GM23248 (cell line): Measurements from ENCODE around the gene GEMIN8. TPM values are rescaled to one million over a fixed set of nuclear protein-coding genes. Genes with fewer than 3 reads are reported as not detected.

Source experiments
- DNase-seq: peaks from one replicate; pipeline ENCODE4 v3.0.0-alpha.2; 2015
- H2AFZ ChIP-seq: fragments of 200-600 bp; sonication (generic); 2 replicates; pipeline ENCODE4 v1.6.1; 2016; ENCODE audit warnings: antibody characterized with exemption
- H3F3A ChIP-seq: fragments of 200-600 bp; sonication (generic); 2 replicates; pipeline ENCODE4 v1.6.1; 2016; ENCODE audit warnings: mild to moderate bottlenecking, antibody characterized with exemption, mixed run types; ENCODE audit not compliant: insufficient read depth
- H3K27ac ChIP-seq: fragments of 200-600 bp; sonication (generic); 2 replicates; pipeline ENCODE4 v1.5.1; 2016; ENCODE audit warnings: mild to moderate bottlenecking
- H3K27me3 ChIP-seq: fragments of 200-600 bp; sonication (generic); replicated peaks from 2 replicates; pipeline ENCODE4 v1.6.1; 2016; ENCODE audit warnings: mild to moderate bottlenecking; ENCODE audit not compliant: insufficient read depth
- H3K36me3 ChIP-seq: fragments of 200-600 bp; sonication (generic); 2 replicates; pipeline ENCODE4 v1.6.1; 2016; ENCODE audit warnings: low read depth, mild to moderate bottlenecking
- H3K4me1 ChIP-seq: fragments of 200-600 bp; sonication (generic); 2 replicates; pipeline ENCODE4 v1.6.1; 2016; ENCODE audit warnings: mild to moderate bottlenecking; ENCODE audit not compliant: insufficient read depth
- H3K4me2 ChIP-seq: fragments of 200-600 bp; sonication (generic); one replicate; pipeline ENCODE4 v1.6.1; 2016; ENCODE audit warnings: mild to moderate bottlenecking; ENCODE audit not compliant: unreplicated experiment
- H3K4me3 ChIP-seq: fragments of 200-600 bp; sonication (generic); 2 replicates; pipeline ENCODE4 v1.5.1; 2016; ENCODE audit warnings: mild to moderate bottlenecking
- H3K79me2 ChIP-seq: fragments of 200-600 bp; sonication (generic); 2 replicates; pipeline ENCODE4 v1.6.1; 2016; ENCODE audit warnings: mild to moderate bottlenecking; ENCODE audit not compliant: insufficient read depth
- H3K9ac ChIP-seq: fragments of 200-600 bp; sonication (generic); 2 replicates; pipeline ENCODE4 v1.6.1; 2016; ENCODE audit warnings: mild to moderate bottlenecking
- H3K9me2 ChIP-seq: fragments of 200-600 bp; sonication (generic); 2 replicates; pipeline ENCODE4 v1.6.1; 2016; ENCODE audit warnings: mixed run types, mild to moderate bottlenecking, moderate library complexity; ENCODE audit not compliant: insufficient read depth
- H3K9me3 ChIP-seq: fragments of 200-600 bp; sonication (generic); one replicate; pipeline ENCODE4 v1.6.1; 2017; ENCODE audit warnings: low read depth
- H4K20me1 ChIP-seq: fragments of 200-600 bp; sonication (generic); 2 replicates; pipeline ENCODE4 v1.6.0; 2016; ENCODE audit not compliant: insufficient read depth
- EZH2 ChIP-seq: fragments of 200-600 bp; sonication (generic); IDR thresholded peaks from 2 replicates; pipeline ENCODE4 v1.6.1; 2018; ENCODE audit warnings: antibody characterized with exemption, mild to moderate bottlenecking; ENCODE audit not compliant: insufficient read depth, poor library complexity, severe bottlenecking
- EZH2phosphoT487 ChIP-seq: fragments of 200-600 bp; sonication (generic); IDR thresholded peaks from 2 replicates; pipeline ENCODE4 v1.6.1; 2018; ENCODE audit warnings: antibody characterized with exemption, moderate library complexity, mild to moderate bottlenecking, low read depth; ENCODE audit not compliant: insufficient read depth
- WGBS, 2 experiments: methylation state at CpG; one replicate each; pipeline ENCODE4 v1.1.6; 2015 to 2017; ENCODE audit warnings: low lambda C conversion rate in 2 of 2, low coverage in 1 of 2; ENCODE audit errors: missing lambda C conversion rate in 2 of 2; 5-methylcytosine and 5-hydroxymethylcytosine counted together
- in situ Hi-C: fragments of 300-500 bp; cut with MboI; formaldehyde crosslinking; loops from 2 replicates; pipeline ENCODE4 v1.15.0; 2020
- polyA plus RNA-seq: library from polyadenylated mRNA; unstranded; fragments of >200 nt; fragmentation: Nextera tagmentation; extraction: Ambion mirVana; gene quantifications from 2 replicates; pipeline ENCODE4 v1.2.1, GENCODE V29; 2016
- total RNA-seq: library from RNA; depleted of rRNA; stranded (reverse); fragments of >200 nt; shearing (Covaris generic); gene quantifications from 2 replicates; pipeline ENCODE4 v1.2.3, GENCODE V29; 2014

GEMIN8 gene
- total and polyA plus RNA-seq, 2 experiments from 2014 or later = 12.1 to 20.5 TPM

GRCh38 chrX:14003876-14004425 lies 25.7 kb downstream of the GEMIN8 start:
- 92 to 100% methylated on average over 2 of the region's 2 CpGs for WGBS, 2 experiments
- in situ Hi-C loops = no loop called here

GRCh38 chrX:14003028-14003427 lies 26.7 kb downstream of the GEMIN8 start:
- 78 to 80% methylated on average over 4 of the region's 4 CpGs for WGBS, 2 experiments
- no peak overlapping the region for H3K4me3 ChIP-seq
- no peaks in the 10 kb centered on the region for H3K36me3 ChIP-seq
- no peaks in the 10 kb centered on the region for H3F3A ChIP-seq
- no peak for DNase-seq
- H2AFZ ChIP-seq = no peak overlapping the region
- no peak overlapping the region for H3K27ac ChIP-seq
- no peaks in the 10 kb centered on the region for H3K4me1 ChIP-seq
- H3K9me2 ChIP-seq = no peaks in the 10 kb centered on the region
- no peaks in the 10 kb centered on the region for H4K20me1 ChIP-seq
- TF ChIP-seq EZH2phosphoT487 (no peak), EZH2 (no peak)
- H3K4me2 ChIP-seq = no peak overlapping the region
- no peaks in the 10 kb centered on the region for H3K79me2 ChIP-seq
- in situ Hi-C loops = no loop called here
- H3K9ac ChIP-seq = no peak overlapping the region
- H3K9me3 ChIP-seq = no peaks in the 10 kb centered on the region
- no peaks in the 10 kb centered on the region for H3K27me3 ChIP-seq

More at GRCh38 chrX:14003876-14004425, 25.7 kb downstream of the GEMIN8 start:
- no peak overlapping the region for H2AFZ ChIP-seq
- no peaks in the 10 kb centered on the region for H3K9me2 ChIP-seq
- no peaks in the 10 kb centered on the region for H3K4me1 ChIP-seq
- H3K36me3 ChIP-seq = no peaks in the 10 kb centered on the region
- H3K27me3 ChIP-seq = no peaks in the 10 kb centered on the region
- H3K79me2 ChIP-seq = no peaks in the 10 kb centered on the region
- H3K4me2 ChIP-seq = no peak overlapping the region
- no peak for DNase-seq
- H4K20me1 ChIP-seq = no peaks in the 10 kb centered on the region
- H3K4me3 ChIP-seq = no peak overlapping the region
- TF ChIP-seq EZH2 (no peak), EZH2phosphoT487 (no peak)
- no peaks in the 10 kb centered on the region for H3K9me3 ChIP-seq
- no peak overlapping the region for H3K9ac ChIP-seq
- no peaks in the 10 kb centered on the region for H3F3A ChIP-seq
- H3K27ac ChIP-seq = no peak overlapping the region

- no peak overlapping the region for H3K27ac ChIP-seq
- no peaks in the 10 kb centered on the region for H3F3A ChIP-seq
- no peaks in the 10 kb centered on the region for H3K79me2 ChIP-seq
- H3K4me3 ChIP-seq = no peak overlapping the region
- DNase-seq = no peak
- no peaks in the 10 kb centered on the region for H3K9me2 ChIP-seq
- WGBS, 2 experiments = 83 to 92% methylated on average over 4 to 6 of the region's 6 CpGs
- in situ Hi-C loops = no loop called here
- H3K4me1 ChIP-seq = no peaks in the 10 kb centered on the region
- H3K36me3 ChIP-seq = no peaks in the 10 kb centered on the region
- no peaks in the 10 kb centered on the region for H3K9me3 ChIP-seq
- no peak overlapping the region for H3K9ac ChIP-seq
- H2AFZ ChIP-seq = no peak overlapping the region
- H3K27me3 ChIP-seq = no peaks in the 10 kb centered on the region
- no peaks in the 10 kb centered on the region for H4K20me1 ChIP-seq
- TF ChIP-seq EZH2phosphoT487 = no peak
- no peak for TF ChIP-seq EZH2
- no peak overlapping the region for H3K4me2 ChIP-seq
Observed at GRCh38 chrX:13996650-13997049, 33.0 kb downstream of the GEMIN8 start.

GRCh38 chrX:13994536-13995080 lies 35.1 kb downstream of the GEMIN8 start:
- 59 to 66% methylated on average over 3 of the region's 3 CpGs for WGBS, 2 experiments

GRCh38 chrX:13994104-13994503 lies 35.6 kb downstream of the GEMIN8 start:
- H3K27me3 ChIP-seq = no peaks in the 10 kb centered on the region
- no peak for TF ChIP-seq EZH2phosphoT487
- no peak for TF ChIP-seq EZH2
- no peaks in the 10 kb centered on the region for H3K4me1 ChIP-seq

More at GRCh38 chrX:13994536-13995080, 35.1 kb downstream of the GEMIN8 start:
- Histone ChIP-seq H3K27ac (no peak overlapping the region), H3K9me2 (no peaks in the 10 kb centered on the region), H3K4me3 (no peak overlapping the region), H3K36me3 (no peaks in the 10 kb centered on the region), H3K79me2 (no peaks in the 10 kb centered on the region), H3K4me2 (no peak overlapping the region), H2AFZ (no peak overlapping the region), H3F3A (no peaks in the 10 kb centered on the region), H3K9me3 (no peaks in the 10 kb centered on the region), H3K9ac (no peak overlapping the region), H3K27me3 (no peaks in the 10 kb centered on the region), H3K4me1 (no peaks in the 10 kb centered on the region), H4K20me1 (no peaks in the 10 kb centered on the region)
- in situ Hi-C loops = no loop called here
- no peak for TF ChIP-seq EZH2phosphoT487
- no peak for TF ChIP-seq EZH2
- DNase-seq = no peak

More at GRCh38 chrX:13994104-13994503, 35.6 kb downstream of the GEMIN8 start:
- Histone ChIP-seq H3K79me2 (no peaks in the 10 kb centered on the region), H3K9me3 (no peaks in the 10 kb centered on the region), H3K36me3 (no peaks in the 10 kb centered on the region), H2AFZ (no peak overlapping the region), H3K9me2 (no peaks in the 10 kb centered on the region), H3F3A (no peaks in the 10 kb centered on the region), H3K27ac (no peak overlapping the region), H4K20me1 (no peaks in the 10 kb centered on the region), H3K4me3 (no peak overlapping the region), H3K4me2 (no peak overlapping the region), H3K9ac (no peak overlapping the region)
- DNase-seq = no peak
- WGBS, 2 experiments = 17 to 20% methylated on average over 7 of the region's 7 CpGs
- in situ Hi-C loops = no loop called here
